ENCODE measurements around the gene C1GALT1. TPM values are rescaled to one million over a fixed set of nuclear protein-coding genes. Genes with fewer than 3 reads are reported as not detected.

Gene C1GALT1
- total and polyA plus RNA-seq, 2 donors (not counting 3 experiments of a cell fraction or from before 2014, with no cell fraction given), result 18.3 to 31.1 TPM

GRCh38 chr7:7228472-7228871, 46.1 kb downstream of the C1GALT1 start:
- ChIA-PET CTCF (interaction anchor here (1.1 kb wide), 1 partner anchor 196 kb away, joined by 3 read pairs; no protein-coding TSS in a partner anchor), POLR2A (no interaction called here)
- FAIRE-seq (no peak), DNase-seq (ENCODE audit: low read depth, low spot score) (no peak)
- H3K27me3 ChIP-seq (ENCODE audit: control insufficient read depth in 2 of 2, insufficient read depth in 2 of 2, low read length in 2 of 2), result no peaks in the 10 kb centered on the region
- dilution Hi-C loops (cut with MboI; ENCODE audit: extremely low pct_ligation_motif_present, low sequenced_read_pairs), result no loop called here
- peaks cover 1% of the 10 kb centered on the region for H3K4me1 ChIP-seq (ENCODE audit: control insufficient read depth, extremely low read depth, insufficient read depth, low read length)
- H4K20me1 ChIP-seq (replicated peaks; ENCODE audit: control insufficient read depth, extremely low read depth, insufficient read depth, low read length), result no peaks in the 10 kb centered on the region
- H3K9me1 ChIP-seq (replicated peaks; ENCODE audit: control insufficient read depth, extremely low read depth, insufficient read depth, low read length), result no peaks in the 10 kb centered on the region
- H3K36me3 ChIP-seq (ENCODE audit: control insufficient read depth in 2 of 2, extremely low read depth in 1 of 2, insufficient read depth in 2 of 2, low read length in 2 of 2), result no peaks in the 10 kb centered on the region
- no peak overlapping the region for H3K4me3 ChIP-seq (replicated peaks in 1 of 3; ENCODE audit: insufficient read depth in 1 of 3, low read depth in 1 of 3, low read length in 3 of 3)
- H3K9me3 ChIP-seq (replicated peaks; ENCODE audit: control insufficient read depth, insufficient read depth, low read length), result no peaks in the 10 kb centered on the region
- intact Hi-C loops (cut with micrococcal nuclease), result no loop called here
- peaks cover 10% of the 10 kb centered on the region for H3K79me2 ChIP-seq (ENCODE audit: control insufficient read depth, insufficient read depth, low read length)
- H3K9ac ChIP-seq (replicated peaks; ENCODE audit: extremely low read depth, insufficient read depth, low read length), result no peak overlapping the region
- H3K4me2 ChIP-seq (ENCODE audit: insufficient read depth, low read length), result no peak overlapping the region
- TF ChIP-seq JUN (IDR thresholded peaks at IDR 0.05; ENCODE audit: borderline replicate concordance, insufficient read depth, insufficient read length, low read depth) (no peak), POLR2A (IDR thresholded peaks at IDR 0.05; ENCODE audit: low read depth, low read length) (no peak), EZH2 (IDR thresholded peaks at IDR 0.05; ENCODE audit: borderline replicate concordance, low read depth, low read length, severe bottlenecking) (no peak), CTCF (IDR thresholded peaks at IDR 0.05; ENCODE audit: extremely low read depth in 1 of 2, insufficient read depth in 1 of 2, low read depth in 1 of 2, low read length in 2 of 2) (no peak), GATA2 (IDR thresholded peaks at IDR 0.05; ENCODE audit: insufficient read depth, insufficient read length, low read depth, low read length) (no peak), MAX (IDR thresholded peaks at IDR 0.05; ENCODE audit: insufficient read depth, insufficient read length) (no peak), MYC (IDR thresholded peaks at IDR 0.05; ENCODE audit: low read depth, low read length) (no peak), FOS (IDR thresholded peaks at IDR 0.05; ENCODE audit: borderline replicate concordance, insufficient read depth, low read length) (no peak), POLR2AphosphoS5 (IDR thresholded peaks at IDR 0.05; ENCODE audit: insufficient read depth, low read depth, low read length) (no peak)
- H3K27ac ChIP-seq (ENCODE audit: insufficient read depth, low read depth, low read length), result no peak overlapping the region
- H2AFZ ChIP-seq (ENCODE audit: low read depth, low read length), result no peak overlapping the region
- no TSS peak for BruUV-seq (replicated peaks)

Data from endothelial cell of umbilical vein (primary cell).